GM18861 (cell line): ENCODE data around the gene SLC10A3.
"Not testable (repeated sequence)": the region's sequence is repeated elsewhere in the genome, so short reads cannot be mapped to it uniquely, and the experiment has no call there.

Experiments used
- ATAC-seq: cut with Tn5 transposase; IDR thresholded peaks from one replicate; pipeline ENCODE4 v1.9.1; 2021; ENCODE audit not compliant: unreplicated experiment

Gene SLC10A3

GRCh38 chrX:154509455-154509854, 19.0 kb upstream of the SLC10A3 start:
- ATAC-seq: no peak

- no peak for ATAC-seq
Measured at GRCh38 chrX:154508384-154508745, 17.9 kb upstream of the SLC10A3 start.

- ATAC-seq: no peak
Measured at GRCh38 chrX:154507673-154508383, 17.4 kb upstream of the SLC10A3 start.

- no peak for ATAC-seq
Measured at GRCh38 chrX:154506483-154507332, 16.3 kb upstream of the SLC10A3 start.

- ATAC-seq: no peak
Measured at GRCh38 chrX:154505734-154506133, 15.3 kb upstream of the SLC10A3 start.

- ATAC-seq: no peak
Measured at GRCh38 chrX:154502989-154503388, 12.6 kb upstream of the SLC10A3 start.

- ATAC-seq: no peak
Measured at GRCh38 chrX:154502098-154502497, 11.7 kb upstream of the SLC10A3 start.

- ATAC-seq: not testable (repeated sequence)
Measured at GRCh38 chrX:154501423-154501822, 11.0 kb upstream of the SLC10A3 start.

- ATAC-seq: not testable (repeated sequence)
Measured at GRCh38 chrX:154496591-154497137, 6.2 kb upstream of the SLC10A3 start.

GRCh38 chrX:154495472-154495922, 5.1 kb upstream of the SLC10A3 start:
- no peak for ATAC-seq

GRCh38 chrX:154494715-154495114, 4.3 kb upstream of the SLC10A3 start:
- no peak for ATAC-seq

GRCh38 chrX:154490021-154490413, 412 bp downstream of the SLC10A3 start:
- peak; percentile 5 for ATAC-seq

GRCh38 chrX:154489182-154489581, 1.2 kb downstream of the SLC10A3 start:
- ATAC-seq: no peak

GRCh38 chrX:154488336-154489075, 1.9 kb downstream of the SLC10A3 start:
- ATAC-seq: no peak

GRCh38 chrX:154487518-154488290, 2.7 kb downstream of the SLC10A3 start:
- ATAC-seq: no peak

GRCh38 chrX:154486396-154487207, 3.8 kb downstream of the SLC10A3 start, which contains the start of gene UBL4A:
UBL4A (minus strand) TSS chrX:154486615; CDS start chrX:154486584, 31 bp downstream.
- no peak for ATAC-seq

GRCh38 chrX:154486052-154486395, 4.4 kb downstream of the SLC10A3 start:
- ATAC-seq: no peak

- ATAC-seq: no peak
Measured at GRCh38 chrX:154485150-154486051, 5.0 kb downstream of the SLC10A3 start.
